ENCODE data around the gene GOT1. TPM values are rescaled to one million over a fixed set of nuclear protein-coding genes. Genes with fewer than 3 reads are reported as not detected.

Gene GOT1
- total RNA-seq, 1 experiment from 2014 or later, result 65.7 TPM

DNA sequence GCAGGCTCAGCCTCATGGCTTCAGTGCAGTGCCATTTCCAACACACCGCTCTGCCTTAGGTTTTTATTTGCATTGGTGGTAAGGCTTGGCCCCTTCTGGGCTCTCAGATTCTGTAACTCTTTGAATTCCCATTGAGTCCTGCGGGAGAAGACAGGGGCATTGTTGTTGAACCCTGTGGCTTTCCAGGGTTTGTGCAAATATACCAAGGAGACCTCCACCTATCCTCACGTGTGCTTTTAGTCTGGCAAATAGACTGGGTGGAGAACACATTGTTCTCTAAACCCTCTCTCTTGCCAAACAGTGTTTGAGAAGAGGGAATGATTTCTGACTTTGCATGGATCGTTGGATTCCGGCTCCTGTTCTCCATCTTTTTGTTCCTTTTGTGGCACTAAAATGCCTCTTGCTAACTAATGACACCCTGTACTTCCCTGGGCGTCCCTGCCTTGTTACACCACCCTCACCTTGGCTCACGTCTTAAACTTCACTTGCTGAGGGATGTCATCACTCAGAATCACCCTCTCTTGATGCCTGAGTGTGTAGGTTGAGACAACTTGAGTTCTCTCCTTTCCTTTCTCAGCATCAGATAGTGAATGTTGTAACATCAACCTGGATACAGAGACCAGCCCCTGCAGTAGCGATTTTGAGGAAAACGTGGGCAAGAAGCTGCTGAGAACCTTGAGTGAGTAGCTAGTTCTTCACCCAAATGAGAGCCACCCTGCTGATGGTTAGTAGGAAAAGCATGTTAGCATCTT is 40.5 kb downstream of the GOT1 start:
- BruUV-seq (replicated peaks), result no TSS peak
- Histone ChIP-seq H3K4me1 (ENCODE audit: insufficient read depth, low read length, poor library complexity, severe bottlenecking) (no peaks in the 10 kb centered on the region), H3K27me3 (replicated peaks; ENCODE audit: insufficient read depth, low read depth, low read length, poor library complexity) (peaks cover 5% of the 10 kb centered on the region), H3K36me3 (ENCODE audit: insufficient read depth, low read length, poor library complexity, severe bottlenecking) (no peaks in the 10 kb centered on the region), H3K27ac (ENCODE audit: low read depth, low read length, poor library complexity, severe bottlenecking) (no peak overlapping the region), H3K4me3 (ENCODE audit: low read depth, low read length, poor library complexity, severe bottlenecking) (no peak overlapping the region), H3K9me3 (ENCODE audit: low read depth, low read length, poor library complexity, severe bottlenecking) (no peaks in the 10 kb centered on the region)
- intact Hi-C loops (cut with micrococcal nuclease; ENCODE audit: unreplicated experiment), result no loop called here
- no peak for DNase-seq (ENCODE audit: low spot score)
- ChIA-PET POLR2A (ENCODE audit: low non-redundant PET) (no interaction called here), CTCF (no interaction called here)
- TF ChIP-seq, protein P1, sequence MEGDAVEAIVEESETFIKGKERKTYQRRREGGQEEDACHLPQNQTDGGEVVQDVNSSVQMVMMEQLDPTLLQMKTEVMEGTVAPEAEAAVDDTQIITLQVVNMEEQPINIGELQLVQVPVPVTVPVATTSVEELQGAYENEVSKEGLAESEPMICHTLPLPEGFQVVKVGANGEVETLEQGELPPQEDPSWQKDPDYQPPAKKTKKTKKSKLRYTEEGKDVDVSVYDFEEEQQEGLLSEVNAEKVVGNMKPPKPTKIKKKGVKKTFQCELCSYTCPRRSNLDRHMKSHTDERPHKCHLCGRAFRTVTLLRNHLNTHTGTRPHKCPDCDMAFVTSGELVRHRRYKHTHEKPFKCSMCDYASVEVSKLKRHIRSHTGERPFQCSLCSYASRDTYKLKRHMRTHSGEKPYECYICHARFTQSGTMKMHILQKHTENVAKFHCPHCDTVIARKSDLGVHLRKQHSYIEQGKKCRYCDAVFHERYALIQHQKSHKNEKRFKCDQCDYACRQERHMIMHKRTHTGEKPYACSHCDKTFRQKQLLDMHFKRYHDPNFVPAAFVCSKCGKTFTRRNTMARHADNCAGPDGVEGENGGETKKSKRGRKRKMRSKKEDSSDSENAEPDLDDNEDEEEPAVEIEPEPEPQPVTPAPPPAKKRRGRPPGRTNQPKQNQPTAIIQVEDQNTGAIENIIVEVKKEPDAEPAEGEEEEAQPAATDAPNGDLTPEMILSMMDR (conservative IDR thresholded peaks at IDR 0.05; ENCODE audit: low read depth, low read length), result no peak
- no peak for TF ChIP-seq EZH2 (IDR thresholded peaks at IDR 0.05; ENCODE audit: borderline replicate concordance, low read depth, low read length, poor library complexity, severe bottlenecking)

DNA sequence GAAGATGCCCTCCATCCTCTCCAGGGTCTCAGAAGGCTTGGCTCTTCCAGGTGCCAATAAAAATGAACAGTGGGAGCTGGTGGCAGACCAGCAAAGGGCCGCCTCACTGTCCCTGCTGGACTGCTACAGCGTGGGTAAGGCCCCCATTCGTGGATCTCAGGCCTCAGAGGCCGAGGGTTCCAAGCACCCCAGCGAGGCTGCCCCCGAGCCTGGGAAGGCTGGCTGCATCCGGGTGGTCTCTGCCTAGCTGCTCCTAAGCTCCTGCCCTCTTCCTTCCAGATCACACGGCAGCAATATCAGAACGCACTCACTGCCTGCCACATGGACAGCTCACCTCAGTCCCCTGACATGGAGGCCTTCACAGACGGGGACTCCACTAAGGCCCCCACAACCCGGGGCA is 42.9 kb downstream of the GOT1 start:
- Histone ChIP-seq H3K4me3 (ENCODE audit: low read depth, low read length, poor library complexity, severe bottlenecking) (no peak overlapping the region), H3K27ac (ENCODE audit: low read depth, low read length, poor library complexity, severe bottlenecking) (no peak overlapping the region), H3K9me3 (ENCODE audit: low read depth, low read length, poor library complexity, severe bottlenecking) (no peaks in the 10 kb centered on the region), H3K4me1 (ENCODE audit: insufficient read depth, low read length, poor library complexity, severe bottlenecking) (no peaks in the 10 kb centered on the region), H3K27me3 (replicated peaks; ENCODE audit: insufficient read depth, low read depth, low read length, poor library complexity) (peaks cover 8% of the 10 kb centered on the region), H3K36me3 (ENCODE audit: insufficient read depth, low read length, poor library complexity, severe bottlenecking) (no peaks in the 10 kb centered on the region)
- TF ChIP-seq, protein P1 (conservative IDR thresholded peaks at IDR 0.05; ENCODE audit: low read depth, low read length), result no peak
- TF ChIP-seq EZH2 (IDR thresholded peaks at IDR 0.05; ENCODE audit: borderline replicate concordance, low read depth, low read length, poor library complexity, severe bottlenecking), result no peak
- intact Hi-C loops (cut with micrococcal nuclease; ENCODE audit: unreplicated experiment), result no loop called here
- no TSS peak for BruUV-seq (replicated peaks)
- CTCF ChIA-PET, result no interaction called here
- POLR2A ChIA-PET (ENCODE audit: low non-redundant PET), result no interaction called here
- DNase-seq (ENCODE audit: low spot score), result no peak

DNA sequence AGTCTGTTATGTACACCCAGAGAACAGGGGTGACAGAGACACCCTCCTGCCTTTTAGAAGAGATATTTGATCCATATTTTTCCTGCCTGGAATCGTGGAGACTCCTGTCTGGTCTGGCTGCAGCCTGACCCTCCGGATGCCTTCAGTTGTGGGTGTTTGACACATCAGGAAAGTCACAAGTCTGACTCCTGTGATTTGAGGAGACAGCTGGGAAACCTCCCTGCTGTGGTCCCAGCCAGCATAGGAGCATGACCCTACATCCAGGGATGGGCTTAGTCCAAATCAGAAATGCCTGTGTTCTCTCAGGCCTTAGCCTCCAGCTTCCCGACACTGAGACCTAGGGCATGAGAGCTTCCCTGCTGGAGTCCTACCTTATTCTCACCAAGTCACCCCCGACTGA is 43.4 kb downstream of the GOT1 start:
- Histone ChIP-seq H3K27me3 (replicated peaks; ENCODE audit: insufficient read depth, low read depth, low read length, poor library complexity) (peaks cover 8% of the 10 kb centered on the region), H3K9me3 (ENCODE audit: low read depth, low read length, poor library complexity, severe bottlenecking) (no peaks in the 10 kb centered on the region), H3K4me3 (ENCODE audit: low read depth, low read length, poor library complexity, severe bottlenecking) (no peak overlapping the region), H3K4me1 (ENCODE audit: insufficient read depth, low read length, poor library complexity, severe bottlenecking) (no peaks in the 10 kb centered on the region), H3K36me3 (ENCODE audit: insufficient read depth, low read length, poor library complexity, severe bottlenecking) (no peaks in the 10 kb centered on the region), H3K27ac (ENCODE audit: low read depth, low read length, poor library complexity, severe bottlenecking) (no peak overlapping the region)
- TF ChIP-seq, protein P1 (conservative IDR thresholded peaks at IDR 0.05; ENCODE audit: low read depth, low read length), result no peak
- no peak for TF ChIP-seq EZH2 (IDR thresholded peaks at IDR 0.05; ENCODE audit: borderline replicate concordance, low read depth, low read length, poor library complexity, severe bottlenecking)
- no TSS peak for BruUV-seq (replicated peaks)
- ChIA-PET CTCF (no interaction called here), POLR2A (ENCODE audit: low non-redundant PET) (no interaction called here)
- intact Hi-C loops (cut with micrococcal nuclease; ENCODE audit: unreplicated experiment), result no loop called here
- DNase-seq (ENCODE audit: low spot score), result no peak

Measured in A673 (cell line).